AG04449 (cell line): Measurements from ENCODE around the gene CLDND1.

Source experiments
- CTCF ChIA-PET: fragments of 350-600 bp; formaldehyde crosslinking; extraction: SDS; loops from one replicate; lab custom pipeline; 2021; ENCODE audit warnings: antibody characterized with exemption; lab: Yijun Ruan, JAX
- POLR2A ChIA-PET: fragments of 400-600, 350-600 bp; formaldehyde crosslinking; extraction: SDS; loops from one replicate; lab custom pipeline; 2020; ENCODE audit warnings: antibody characterized with exemption, inconsistent platforms; lab: Yijun Ruan, JAX
- DNase-seq: peaks from one replicate; pipeline ENCODE4 v3.0.0-alpha.2; 2010; ENCODE audit warnings: low read depth, low spot score
- H3K4me3 ChIP-seq: 2 replicates; pipeline ENCODE4 v1.5.1; 2011; ENCODE audit warnings: low read depth, mild to moderate bottlenecking, control low read depth, low read length
- TF ChIP-seq, protein P1 (sequence below): IDR thresholded peaks from one replicate; pipeline ENCODE4 v1.5.1; 2011; ENCODE audit warnings: mild to moderate bottlenecking, moderate library complexity, low read length, control low read depth, inconsistent platforms; ENCODE audit not compliant: insufficient read depth; ENCODE audit errors: missing control alignments

Gene CLDND1

DNA sequence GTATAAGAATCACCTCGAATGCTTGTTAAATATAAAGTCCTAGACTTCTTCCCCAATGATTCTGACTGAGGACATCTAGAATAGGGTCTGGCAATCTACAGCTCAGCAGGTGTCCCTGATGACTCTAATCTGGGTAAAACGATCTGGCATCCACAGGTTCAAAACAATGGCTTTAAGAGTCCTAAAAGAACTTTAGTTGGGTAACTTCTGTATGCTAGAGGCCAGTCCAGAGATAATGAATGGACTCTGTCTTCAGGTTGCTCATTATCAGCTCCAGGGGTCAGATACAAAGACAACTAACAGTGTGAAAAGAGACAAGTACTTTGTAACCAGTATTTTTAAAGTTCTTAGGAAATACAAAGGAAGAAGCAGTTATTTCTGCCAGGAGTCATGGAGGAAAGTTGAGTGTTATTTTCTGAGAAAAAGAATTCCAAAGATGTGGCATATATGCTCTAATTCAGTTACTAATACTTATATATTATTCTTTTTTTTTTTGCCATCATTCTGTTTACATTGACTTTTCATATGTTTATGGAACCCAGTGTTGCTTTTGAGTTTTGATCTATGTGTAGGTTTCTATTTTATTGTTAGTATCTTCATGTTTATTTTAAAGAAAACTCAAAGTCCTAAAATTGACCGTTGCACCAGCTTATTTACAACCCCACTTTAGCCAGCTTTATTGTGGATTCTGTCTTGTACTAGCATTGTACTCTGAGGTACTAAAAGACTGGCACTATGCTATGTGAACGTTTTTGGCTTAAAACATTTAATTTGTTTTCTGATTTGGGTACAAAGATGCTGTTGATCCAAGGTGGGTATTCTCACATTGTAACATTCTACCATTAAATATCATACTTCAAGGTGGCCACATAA, 6.0 kb upstream of the CLDND1 start:
- CTCF ChIA-PET: interaction anchor here (1.0 kb wide), 1 partner anchor 45 kb away, joined by 3 read pairs; no protein-coding TSS in a partner anchor
- TF ChIP-seq, protein P1, sequence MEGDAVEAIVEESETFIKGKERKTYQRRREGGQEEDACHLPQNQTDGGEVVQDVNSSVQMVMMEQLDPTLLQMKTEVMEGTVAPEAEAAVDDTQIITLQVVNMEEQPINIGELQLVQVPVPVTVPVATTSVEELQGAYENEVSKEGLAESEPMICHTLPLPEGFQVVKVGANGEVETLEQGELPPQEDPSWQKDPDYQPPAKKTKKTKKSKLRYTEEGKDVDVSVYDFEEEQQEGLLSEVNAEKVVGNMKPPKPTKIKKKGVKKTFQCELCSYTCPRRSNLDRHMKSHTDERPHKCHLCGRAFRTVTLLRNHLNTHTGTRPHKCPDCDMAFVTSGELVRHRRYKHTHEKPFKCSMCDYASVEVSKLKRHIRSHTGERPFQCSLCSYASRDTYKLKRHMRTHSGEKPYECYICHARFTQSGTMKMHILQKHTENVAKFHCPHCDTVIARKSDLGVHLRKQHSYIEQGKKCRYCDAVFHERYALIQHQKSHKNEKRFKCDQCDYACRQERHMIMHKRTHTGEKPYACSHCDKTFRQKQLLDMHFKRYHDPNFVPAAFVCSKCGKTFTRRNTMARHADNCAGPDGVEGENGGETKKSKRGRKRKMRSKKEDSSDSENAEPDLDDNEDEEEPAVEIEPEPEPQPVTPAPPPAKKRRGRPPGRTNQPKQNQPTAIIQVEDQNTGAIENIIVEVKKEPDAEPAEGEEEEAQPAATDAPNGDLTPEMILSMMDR: no peak
- no peak for DNase-seq
- no peak overlapping the region for H3K4me3 ChIP-seq
- POLR2A ChIA-PET: no interaction called here

DNA sequence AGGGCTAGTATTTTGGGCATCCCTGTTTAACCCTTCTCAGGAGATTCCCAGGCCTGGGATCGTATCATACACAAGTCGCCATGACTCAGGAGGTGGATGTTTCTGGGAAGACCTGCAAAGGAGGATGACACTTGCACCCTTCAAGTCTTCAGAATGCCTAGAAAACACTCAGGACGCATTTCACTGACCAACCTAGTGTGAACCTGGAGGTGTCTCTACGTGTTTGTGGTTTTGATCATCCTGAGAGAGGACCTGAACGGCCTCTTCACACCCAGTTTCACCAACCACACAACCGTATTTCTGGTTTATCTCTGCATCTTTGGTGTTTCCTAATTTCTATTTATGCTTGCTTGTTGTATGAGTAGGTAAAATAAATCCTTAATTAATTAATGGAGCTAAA, 2.8 kb upstream of the CLDND1 start:
- DNase-seq: no peak
- CTCF ChIA-PET: no interaction called here
- TF ChIP-seq, protein P1: no peak
- POLR2A ChIA-PET: no interaction called here
- H3K4me3 ChIP-seq: no peak overlapping the region

DNA sequence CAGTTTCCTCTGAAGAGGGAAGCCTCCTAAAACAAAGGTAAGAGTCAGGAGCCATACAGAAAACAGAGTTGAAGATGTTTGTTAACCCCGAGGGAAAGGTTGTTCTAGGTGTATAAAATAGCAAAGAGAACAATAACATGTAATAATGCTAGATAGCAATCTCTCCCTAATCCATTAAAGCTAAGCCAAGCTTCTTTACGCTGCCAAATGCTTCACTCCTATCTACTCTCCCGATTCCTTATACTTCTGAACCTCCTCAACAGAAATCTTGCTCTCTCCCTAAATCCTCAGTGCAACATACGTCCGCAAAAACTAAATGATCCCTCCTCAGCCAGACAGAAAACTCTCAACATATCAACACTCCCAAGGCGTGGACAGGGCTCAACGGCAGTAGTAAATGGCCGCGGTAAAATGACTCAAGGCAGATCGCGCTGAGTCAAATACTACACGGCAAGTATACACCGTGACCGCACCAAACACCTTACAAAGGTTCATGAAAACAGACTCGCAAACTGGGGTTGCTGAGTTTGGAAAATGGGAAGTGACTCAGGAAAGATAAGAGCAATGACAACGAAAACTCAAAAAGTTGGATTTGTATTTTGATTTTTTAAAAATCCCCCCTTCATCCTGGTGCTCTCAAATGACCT, 682 bp downstream of the CLDND1 start:
- H3K4me3 ChIP-seq: peak overlapping the region; percentile 74
- CTCF ChIA-PET: no interaction called here
- POLR2A ChIA-PET: interaction anchor here (1.2 kb wide), 1 partner anchor 700 kb away, joined by 4 read pairs; the partner anchor contains the start of gene CRYBG3
- TF ChIP-seq, protein P1: no peak
- DNase-seq: no peak

DNA sequence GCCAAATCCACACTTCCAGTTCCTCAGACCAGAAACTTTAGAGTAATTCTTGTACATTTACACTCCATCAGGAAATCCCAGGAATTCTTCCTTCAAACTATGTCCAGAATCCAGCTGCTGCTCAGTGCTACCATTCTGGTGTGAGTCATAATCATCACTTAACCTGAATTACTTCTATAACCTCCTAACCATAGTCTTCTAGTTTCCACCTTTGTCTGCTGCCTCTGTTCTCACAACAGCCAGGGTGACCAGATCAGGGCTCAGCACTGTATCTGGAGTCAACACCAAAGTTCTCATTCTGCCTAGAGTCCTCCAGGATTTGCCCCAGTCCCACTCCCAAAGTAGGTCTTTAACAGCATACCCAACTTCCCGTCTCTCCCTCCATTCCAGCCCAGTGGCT, 3.4 kb downstream of the CLDND1 start:
- TF ChIP-seq, protein P1: no peak
- no peak for DNase-seq
- POLR2A ChIA-PET: no interaction called here
- no peak overlapping the region for H3K4me3 ChIP-seq
- CTCF ChIA-PET: no interaction called here

DNA sequence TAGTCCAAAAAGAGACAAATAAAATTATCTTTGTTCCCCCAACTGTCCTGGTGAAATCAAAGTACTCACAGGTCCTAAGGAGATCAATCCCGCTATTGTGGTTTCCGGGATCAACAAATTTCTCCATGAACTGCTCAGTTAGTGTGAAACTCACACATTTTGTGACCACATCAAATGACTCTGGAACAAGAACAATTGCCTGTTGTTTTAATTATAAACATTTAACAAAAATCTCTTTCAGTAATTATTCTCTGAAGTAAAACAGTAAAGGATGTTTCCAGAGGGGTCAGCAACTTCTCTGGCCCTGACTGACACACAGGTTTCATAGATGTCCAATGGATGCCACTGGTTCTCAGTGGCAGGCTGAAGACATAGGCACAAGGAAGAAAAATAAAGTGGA, 3.9 kb downstream of the CLDND1 start:
- TF ChIP-seq, protein P1: no peak
- no peak for DNase-seq
- ChIA-PET CTCF (no interaction called here), POLR2A (no interaction called here)
- H3K4me3 ChIP-seq: no peak overlapping the region

DNA sequence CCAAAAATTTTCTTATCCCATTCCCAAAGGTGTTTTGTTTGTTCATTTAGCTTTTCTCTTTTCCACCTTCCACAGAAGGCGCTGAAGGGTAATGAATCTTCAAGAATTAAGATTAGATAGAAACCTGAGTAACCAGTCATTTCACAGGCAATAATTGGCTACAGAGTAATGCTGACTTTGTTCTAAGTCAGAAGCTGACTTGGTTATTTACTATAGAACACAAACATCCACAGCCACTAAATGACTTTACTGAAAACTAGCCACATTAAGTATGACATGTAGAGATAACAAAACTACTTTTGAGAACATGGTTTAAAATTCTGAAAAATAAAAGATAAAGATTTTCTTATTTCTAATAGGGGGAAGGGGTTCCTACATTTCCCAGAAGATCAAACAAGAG, 7.8 kb downstream of the CLDND1 start:
- POLR2A ChIA-PET: no interaction called here
- CTCF ChIA-PET: interaction anchor here (1.5 kb wide), 1 partner anchor 88 kb away, joined by 3 read pairs; no protein-coding TSS in a partner anchor
- no peak for DNase-seq
- no peak overlapping the region for H3K4me3 ChIP-seq
- TF ChIP-seq, protein P1: no peak
